Stimulated activated CD8-positive, alpha-beta memory T cell treated with anti-CD3 and anti-CD28 coated beads, Interleukin-4, amount 100 ng/mL, for 24 hours (primary cell): ENCODE measurements around the gene AGAP1.
"Not testable (repeated sequence)": the region's sequence is repeated elsewhere in the genome, so short reads cannot be mapped to it uniquely, and the experiment has no call there.

Experiments
- DNase-seq: peaks from one replicate; pipeline ENCODE4 v3.0.0-alpha.2; 2020; ENCODE audit warnings: low read depth

The AGAP1 gene

DNA sequence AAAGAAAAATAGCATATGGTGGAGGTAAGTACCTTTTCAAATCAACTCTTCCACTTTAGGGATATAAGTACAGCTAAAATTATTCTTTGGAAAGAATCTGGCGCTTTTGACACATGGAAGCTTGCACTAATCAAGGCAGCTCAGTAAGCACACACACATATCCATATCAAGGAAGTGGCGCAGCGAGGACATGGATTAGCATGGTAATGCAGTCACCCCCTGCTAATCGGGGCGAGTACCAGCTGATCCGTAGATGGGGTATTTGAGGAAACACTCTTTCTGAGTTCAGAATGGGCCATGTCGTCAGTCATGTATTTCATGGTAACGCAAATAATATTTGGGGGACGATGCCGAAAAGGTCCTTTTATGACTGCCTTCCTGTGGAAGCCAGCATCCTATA, 429.0 kb downstream of the AGAP1 start:
- no peak for DNase-seq

DNA sequence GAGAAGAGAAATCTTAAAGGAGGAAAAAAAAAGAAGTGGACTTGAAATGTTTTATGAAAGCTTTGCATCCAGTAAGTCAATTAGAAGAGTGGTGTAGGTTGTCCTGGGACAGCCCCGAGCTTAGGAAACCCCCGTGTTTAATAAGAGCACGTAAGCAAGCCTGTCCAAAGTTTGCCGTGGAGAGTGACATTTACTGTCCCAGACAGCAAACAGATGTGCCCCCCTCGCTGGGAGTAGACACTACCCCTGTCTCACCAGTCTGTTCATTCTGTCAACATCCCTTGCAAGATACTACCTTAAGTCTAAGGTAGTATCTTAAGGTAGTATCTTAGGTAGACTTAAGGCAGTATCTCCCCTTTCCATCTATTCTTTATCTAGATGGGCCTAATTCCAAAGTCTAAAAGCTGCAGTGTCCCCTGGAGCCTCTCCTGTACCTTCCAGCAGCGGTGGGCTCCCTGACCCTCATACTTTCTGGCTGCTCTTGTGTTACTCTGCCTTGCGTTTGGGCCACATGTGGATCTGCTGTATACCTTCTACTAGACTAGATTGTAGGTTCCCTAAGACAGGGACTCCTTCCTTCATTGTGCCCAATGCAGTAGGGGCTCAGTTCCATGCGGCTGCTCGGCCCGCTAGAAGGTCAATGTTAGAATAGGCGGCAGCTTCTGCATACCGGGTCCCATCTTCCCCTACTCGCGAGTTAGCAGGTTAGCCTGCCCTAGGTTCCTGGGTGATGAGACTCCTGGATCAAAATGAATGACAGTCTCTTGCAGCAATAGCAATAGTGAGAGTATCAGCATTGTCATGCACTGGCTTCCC, 430.2 kb downstream of the AGAP1 start:
- no peak for DNase-seq

DNA sequence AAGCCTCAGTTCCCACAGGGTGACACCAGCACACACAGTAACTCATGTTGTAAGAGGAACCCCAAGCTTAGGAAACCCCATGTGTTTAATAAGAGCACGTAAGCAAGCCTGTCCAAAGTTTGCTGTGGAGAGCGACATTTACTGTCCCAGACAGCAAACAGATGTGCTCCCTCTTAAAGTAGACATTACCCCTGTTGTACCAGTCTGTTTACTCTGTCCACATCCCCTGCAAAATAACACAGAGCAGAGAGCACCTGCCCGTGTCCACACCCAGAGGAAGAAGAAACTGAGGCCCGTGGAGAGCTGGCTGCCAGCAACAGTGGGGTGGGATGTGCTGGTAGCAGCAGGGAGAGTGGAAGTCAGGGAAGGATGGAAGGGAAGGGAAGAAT, 430.8 kb downstream of the AGAP1 start:
- no peak for DNase-seq

GRCh38 chr2:235925250-235925919, 431.5 kb downstream of the AGAP1 start:
- no peak for DNase-seq

DNA sequence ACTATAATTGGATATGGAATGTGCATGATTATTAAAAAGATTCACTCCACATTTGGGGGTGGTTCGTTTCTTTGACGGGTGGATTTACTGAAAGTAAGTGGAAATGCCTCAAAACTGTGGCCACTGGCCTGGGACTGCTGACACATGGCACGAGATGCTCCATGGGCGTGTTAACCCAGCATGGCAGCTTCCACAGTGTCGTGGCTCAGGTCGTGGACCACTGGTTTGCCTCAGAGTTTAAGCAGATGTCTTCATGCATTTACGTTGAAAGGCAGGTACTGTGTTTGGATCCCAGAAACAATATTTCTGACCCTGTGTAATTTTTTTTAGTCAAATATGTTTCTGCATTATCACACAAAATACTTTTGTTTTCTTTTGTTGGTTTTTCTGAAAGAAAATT, 432.4 kb downstream of the AGAP1 start:
- no peak for DNase-seq

GRCh38 chr2:235928751-235929370, 435.0 kb downstream of the AGAP1 start:
- DNase-seq, result no peak

DNA sequence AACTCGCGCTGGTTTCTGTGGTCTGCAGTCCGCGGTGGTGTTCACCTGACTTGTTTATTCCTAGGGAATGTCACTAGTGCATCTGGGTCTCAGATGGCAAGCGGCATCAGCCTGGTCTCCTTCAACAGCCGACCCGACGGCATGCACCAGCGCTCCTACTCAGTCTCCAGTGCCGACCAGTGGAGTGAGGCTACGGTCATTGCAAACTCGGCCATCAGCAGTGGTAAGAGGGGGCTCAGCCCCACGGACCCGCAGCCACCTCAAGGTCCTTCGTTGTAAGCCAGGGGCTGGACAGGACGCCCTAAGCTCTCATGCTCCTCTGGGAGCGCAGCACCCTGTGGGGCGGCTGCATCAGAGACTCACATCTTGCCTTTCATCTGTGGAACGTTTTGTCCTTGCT, 436.9 kb downstream of the AGAP1 start:
- no peak for DNase-seq

DNA sequence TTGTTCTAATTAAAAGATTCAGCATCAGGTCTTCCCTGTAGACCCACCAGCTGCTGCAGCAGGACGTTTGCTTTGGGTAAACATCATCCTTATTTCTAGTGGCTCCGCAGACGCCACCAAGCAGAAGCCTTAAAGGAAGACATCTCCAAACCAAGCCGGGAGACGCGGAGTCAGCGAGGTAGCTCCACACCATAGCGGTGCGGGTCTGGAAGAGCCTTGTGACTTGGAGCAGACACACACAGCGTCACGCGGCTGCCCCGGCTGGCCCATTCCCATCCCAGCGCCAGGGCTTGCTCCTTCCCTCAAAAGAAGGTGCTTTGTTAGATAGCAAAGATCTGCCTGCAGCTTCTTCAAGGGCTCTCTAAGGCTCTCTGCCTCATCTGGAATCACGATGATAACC, 437.8 kb downstream of the AGAP1 start:
- DNase-seq, result no peak

DNA sequence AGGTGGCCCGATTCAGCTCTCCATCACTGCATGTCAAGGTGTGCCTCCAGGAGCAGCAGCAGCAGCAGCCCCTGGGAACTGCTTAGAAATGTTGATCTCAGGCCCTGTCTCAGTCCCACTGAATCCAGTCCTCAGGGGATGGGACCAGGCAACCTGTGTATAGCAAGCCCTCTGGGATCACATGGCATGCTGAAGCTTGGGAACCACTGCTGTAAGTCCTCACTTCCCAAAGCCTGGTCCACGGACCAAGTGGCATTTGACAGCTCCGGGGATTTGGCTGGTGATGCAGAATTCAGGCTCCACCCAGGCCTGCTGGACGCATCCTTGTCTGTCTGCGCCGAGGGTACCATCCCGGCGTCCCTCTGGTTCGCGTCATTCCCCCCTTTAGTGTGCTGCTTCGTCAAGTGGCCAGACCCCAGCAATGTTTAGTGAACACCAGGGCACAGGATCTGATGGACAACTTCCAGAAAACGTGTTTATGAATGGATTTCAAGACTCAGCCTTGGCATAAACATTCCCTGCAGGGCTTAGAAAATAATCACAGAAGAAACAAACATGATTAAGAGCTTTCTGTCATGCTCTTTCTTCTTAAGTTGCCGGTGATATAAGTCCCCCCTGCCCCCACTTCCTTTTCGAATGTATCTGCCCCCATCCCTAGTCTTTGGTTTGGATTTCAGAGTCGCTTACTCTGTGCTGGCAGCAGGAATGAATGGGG, 440.4 kb downstream of the AGAP1 start:
- DNase-seq, result no peak

GRCh38 chr2:235934774-235935484, 441.1 kb downstream of the AGAP1 start:
- no peak for DNase-seq

- DNase-seq, result no peak
Measured at GRCh38 chr2:235935773-235936172, 441.9 kb downstream of the AGAP1 start.

DNA sequence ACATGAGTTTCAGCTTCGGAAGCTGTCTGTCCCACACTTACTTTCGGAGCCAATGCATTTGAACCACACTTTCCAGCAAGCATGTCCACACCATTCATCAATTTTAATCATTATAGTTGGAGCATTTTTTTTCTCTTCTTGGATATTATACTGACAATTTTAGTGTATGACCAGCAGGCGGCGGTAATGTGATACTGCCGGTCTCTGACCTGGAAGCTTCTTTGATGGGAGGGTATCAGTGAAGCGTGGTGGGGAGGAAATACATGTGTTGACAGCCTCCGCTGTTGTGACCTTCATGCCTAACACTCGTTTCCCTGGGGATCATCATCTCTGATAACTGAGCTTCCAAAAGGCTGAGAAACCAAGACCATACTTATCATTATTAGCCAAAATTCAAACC, 442.6 kb downstream of the AGAP1 start:
- no peak for DNase-seq

DNA sequence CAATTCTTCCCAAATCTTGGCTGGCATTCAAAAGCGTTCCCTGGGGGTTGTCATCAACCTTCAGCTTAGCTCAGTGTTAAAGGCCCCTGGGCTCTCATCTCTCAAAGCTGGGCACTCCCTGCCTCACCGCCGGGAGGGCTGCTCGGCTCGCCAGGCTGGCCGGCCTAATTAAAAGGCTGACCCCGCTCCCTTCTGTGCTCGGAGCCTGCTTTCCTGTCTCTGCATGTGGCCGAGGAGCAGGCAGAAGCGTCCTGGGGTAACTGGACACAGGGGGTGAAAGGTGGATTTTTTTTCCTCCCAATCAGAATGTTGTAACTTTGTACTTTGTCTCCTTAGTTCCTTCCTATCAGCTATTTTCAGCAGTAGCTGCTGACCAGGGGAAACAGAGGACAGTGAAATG, 443.2 kb downstream of the AGAP1 start:
- DNase-seq, result no peak

- no peak for DNase-seq
Measured at GRCh38 chr2:235937526-235937925, 443.7 kb downstream of the AGAP1 start.

GRCh38 chr2:235937936-235938335, 444.1 kb downstream of the AGAP1 start:
- DNase-seq, result no peak

- no peak for DNase-seq
Measured at GRCh38 chr2:235938611-235939010, 444.8 kb downstream of the AGAP1 start.

GRCh38 chr2:235939471-235939870, 445.6 kb downstream of the AGAP1 start:
- DNase-seq, result no peak

- DNase-seq, result no peak
Measured at GRCh38 chr2:235940330-235940729, 446.5 kb downstream of the AGAP1 start.

DNA sequence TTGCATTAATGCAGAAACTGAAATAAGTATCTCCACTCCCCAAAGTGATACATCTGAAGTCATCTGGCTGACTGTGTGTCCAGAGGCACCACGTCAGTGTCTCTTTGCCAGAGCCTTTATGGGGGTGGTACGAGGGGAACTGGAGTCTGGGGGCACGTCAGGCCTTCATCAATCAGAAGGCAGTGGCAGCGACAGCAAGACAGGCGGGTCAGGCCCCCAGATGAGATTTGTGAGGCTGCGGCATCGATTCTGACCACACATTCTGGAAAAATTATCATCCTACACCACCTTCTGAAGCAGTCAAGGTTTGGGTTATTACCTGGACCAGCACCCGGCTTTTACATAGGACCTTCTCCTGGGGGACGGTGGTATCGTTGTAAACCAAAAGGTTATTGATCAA, 450.7 kb downstream of the AGAP1 start:
- no peak for DNase-seq

- DNase-seq, result no peak
Measured at GRCh38 chr2:235945608-235946140, 451.8 kb downstream of the AGAP1 start.

GRCh38 chr2:235946590-235946989, 452.7 kb downstream of the AGAP1 start:
- DNase-seq, result no peak

DNA sequence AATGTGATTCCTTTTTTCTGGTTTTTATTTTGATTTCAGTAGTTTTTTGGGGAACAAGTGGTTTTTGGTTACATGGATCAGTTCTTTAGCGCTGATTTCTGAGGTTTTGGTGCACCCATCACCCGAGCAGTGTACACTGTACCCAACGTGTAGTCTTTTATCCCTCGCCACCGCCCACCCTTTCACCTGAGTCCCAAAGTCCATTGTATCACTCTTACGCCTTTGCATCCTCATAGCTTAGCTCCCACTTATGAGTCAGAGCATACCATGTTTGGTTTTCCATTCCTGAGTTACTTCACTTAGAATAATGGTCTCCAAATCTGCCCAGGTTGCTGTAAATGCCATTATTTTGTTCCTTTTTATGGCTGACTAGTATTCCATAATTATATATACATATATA, 453.2 kb downstream of the AGAP1 start:
- not testable (repeated sequence) for DNase-seq
